AG20443 (cell line): ENCODE data around the gene SLC35A2.

Source experiments
- DNase-seq: peaks from one replicate; pipeline ENCODE4 v3.0.0; 2012; ENCODE audit warnings: low spot score, mixed read lengths

SLC35A2 gene

GRCh38 chrX:48927123-48927522, 15.7 kb upstream of the SLC35A2 start:
- DNase-seq: no peak

GRCh38 chrX:48924270-48924669, 12.8 kb upstream of the SLC35A2 start:
- no peak for DNase-seq

GRCh38 chrX:48923771-48924170, 12.3 kb upstream of the SLC35A2 start:
- no peak for DNase-seq

- no peak for DNase-seq
Measured at GRCh38 chrX:48920718-48921104, 9.3 kb upstream of the SLC35A2 start.

- no peak for DNase-seq
Measured at GRCh38 chrX:48919947-48920717, 8.7 kb upstream of the SLC35A2 start.

GRCh38 chrX:48919360-48919841, 8.0 kb upstream of the SLC35A2 start:
- DNase-seq: no peak

GRCh38 chrX:48918643-48919340, 7.3 kb upstream of the SLC35A2 start, which contains the start of gene PIM2:
TSS of gene PIM2 (minus strand) at chrX:48919024. CDS start at chrX:48918834, 190 bp downstream.
- DNase-seq: peak; percentile 73

- DNase-seq: no peak
Measured at GRCh38 chrX:48918301-48918642, 6.8 kb upstream of the SLC35A2 start.

GRCh38 chrX:48917139-48918001, 5.9 kb upstream of the SLC35A2 start:
- DNase-seq: peak; percentile 95

- DNase-seq: no peak
Measured at GRCh38 chrX:48914593-48915493, 3.4 kb upstream of the SLC35A2 start.

GRCh38 chrX:48913605-48914366, 2.3 kb upstream of the SLC35A2 start:
- DNase-seq: no peak

- peak; percentile 20 for DNase-seq
Measured at GRCh38 chrX:48910926-48911411, 477 bp downstream of the SLC35A2 start.

- no peak for DNase-seq
Measured at GRCh38 chrX:48909703-48910294, 1.6 kb downstream of the SLC35A2 start.

GRCh38 chrX:48908600-48908999, 2.8 kb downstream of the SLC35A2 start:
- DNase-seq: no peak

GRCh38 chrX:48905090-48905790, 6.2 kb downstream of the SLC35A2 start:
- DNase-seq: no peak

- no peak for DNase-seq
Measured at GRCh38 chrX:48904626-48905025, 6.8 kb downstream of the SLC35A2 start.

- DNase-seq: no peak
Measured at GRCh38 chrX:48904180-48904579, 7.3 kb downstream of the SLC35A2 start.

GRCh38 chrX:48903290-48903689, 8.2 kb downstream of the SLC35A2 start:
- no peak for DNase-seq

GRCh38 chrX:48902776-48903175, 8.7 kb downstream of the SLC35A2 start:
- DNase-seq: no peak
